Activated naive CD4-positive, alpha-beta T cell treated with anti-CD3 and anti-CD28 coated beads, Interleukin-2, amount 50 U/mL, for 72 hours (primary cell): ENCODE results near the gene DOCK3. TPM values are rescaled to one million over a fixed set of nuclear protein-coding genes. Genes with fewer than 3 reads are reported as not detected.
"Not testable (repeated sequence)": the region's sequence is repeated elsewhere in the genome, so short reads cannot be mapped to it uniquely, and the experiment has no call there.

ENCODE experiments used
- ATAC-seq, 2 donors: fragments of 150-1000 bp; cut with Tn5 transposase; 2 replicates each; pipeline ENCODE4 v1.10.0; 2021; ENCODE audit warnings: mild to moderate bottlenecking in 2 of 2, moderate library complexity in 2 of 2
- DNase-seq, 2 donors: peaks; one replicate each; pipeline ENCODE4 v3.0.0; 2021 to 2022; ENCODE audit warnings: low spot score in 2 of 2
- H3K27ac Mint-ChIP-seq, 2 donors: one replicate each; pipeline ENCODE4 v1.8.0; 2022; ENCODE audit warnings: mild to moderate bottlenecking in 2 of 2, mixed read lengths in 2 of 2
- H3K36me3 Mint-ChIP-seq, 2 donors: one replicate each; pipeline ENCODE4 v1.8.0; 2022; ENCODE audit warnings: mixed read lengths in 2 of 2
- H3K9me3 Mint-ChIP-seq, 2 donors: one replicate each; pipeline ENCODE4 v1.8.0; 2022; ENCODE audit warnings: mixed read lengths in 2 of 2
- total RNA-seq, 2 donors: library from RNA; stranded (reverse); gene quantifications; one replicate each; pipeline ENCODE4 v1.2.3, GENCODE V29; 2022

The DOCK3 gene
- total RNA-seq, 2 donors from 2014 or later, result 4.1 to 4.8 TPM

GRCh38 chr3:51002495-51002894 lies 327.8 kb downstream of the DOCK3 start:
- Mint-ChIP-seq H3K9me3 (no peaks in the 10 kb centered on the region), H3K36me3 (no peaks in the 10 kb centered on the region), H3K27ac (no peak overlapping the region)
- DNase-seq (no peak), ATAC-seq (no peak)

GRCh38 chr3:51004235-51004634 lies 329.5 kb downstream of the DOCK3 start:
- DNase-seq, result no peak
- H3K36me3 Mint-ChIP-seq, result no peaks in the 10 kb centered on the region
- no peaks in the 10 kb centered on the region for H3K9me3 Mint-ChIP-seq
- ATAC-seq, result no peak
- no peak overlapping the region for H3K27ac Mint-ChIP-seq

- H3K27ac Mint-ChIP-seq, result peak overlapping the region in 1 of 2 donors; percentile 74
- DNase-seq (no peak), ATAC-seq (no peak)
- peaks cover 10 to 19% of the 10 kb centered on the region in 2 donors for H3K36me3 Mint-ChIP-seq
- peaks cover 12 to 13% of the 10 kb centered on the region in 2 donors for H3K9me3 Mint-ChIP-seq
Measured at GRCh38 chr3:51024121-51024520, 349.4 kb downstream of the DOCK3 start.

GRCh38 chr3:51024765-51025632 lies 350.3 kb downstream of the DOCK3 start:
- DNase-seq (peak; percentile 39 to 66), ATAC-seq (peak; percentile 93 to 95)
- H3K9me3 Mint-ChIP-seq, result peaks cover 13 to 14% of the 10 kb centered on the region in 2 donors
- H3K27ac Mint-ChIP-seq, result peak overlapping the region; percentile 45 to 74
- peaks cover 10 to 19% of the 10 kb centered on the region in 2 donors for H3K36me3 Mint-ChIP-seq

GRCh38 chr3:51031666-51032065 lies 356.9 kb downstream of the DOCK3 start:
- no peak for ATAC-seq
- peaks cover 10 to 18% of the 10 kb centered on the region in 2 donors for H3K36me3 Mint-ChIP-seq
- no peak overlapping the region for H3K27ac Mint-ChIP-seq
- DNase-seq, result no peak
- H3K9me3 Mint-ChIP-seq, result peaks cover 9 to 26% of the 10 kb centered on the region in 2 donors

- Mint-ChIP-seq H3K27ac (no peak overlapping the region), H3K36me3 (peaks cover 0 to 14% of the 10 kb centered on the region in 2 donors), H3K9me3 (peaks cover 3 to 12% of the 10 kb centered on the region in 2 donors)
- no peak for ATAC-seq
- no peak for DNase-seq
Measured at GRCh38 chr3:51035630-51036029, 360.9 kb downstream of the DOCK3 start.

- no peaks in the 10 kb centered on the region for H3K9me3 Mint-ChIP-seq
- no peaks in the 10 kb centered on the region for H3K36me3 Mint-ChIP-seq
- DNase-seq, result no peak
- ATAC-seq, result peak in 1 of 2 donors; percentile 86
- H3K27ac Mint-ChIP-seq, result no peak overlapping the region
Measured at GRCh38 chr3:51044982-51045381, 370.3 kb downstream of the DOCK3 start.

GRCh38 chr3:51052562-51052961 lies 377.8 kb downstream of the DOCK3 start:
- ATAC-seq (no peak), DNase-seq (no peak)
- Mint-ChIP-seq H3K27ac (no peak overlapping the region), H3K36me3 (no peaks in the 10 kb centered on the region), H3K9me3 (no peaks in the 10 kb centered on the region)

- Mint-ChIP-seq H3K27ac (no peak overlapping the region), H3K9me3 (no peaks in the 10 kb centered on the region), H3K36me3 (no peaks in the 10 kb centered on the region)
- DNase-seq (no peak), ATAC-seq (no peak)
Measured at GRCh38 chr3:51057121-51057520, 382.4 kb downstream of the DOCK3 start.

- Mint-ChIP-seq H3K27ac (no peak overlapping the region), H3K36me3 (no peaks in the 10 kb centered on the region), H3K9me3 (no peaks in the 10 kb centered on the region)
- ATAC-seq, result no peak
- DNase-seq, result no peak
Measured at GRCh38 chr3:51063053-51063452, 388.3 kb downstream of the DOCK3 start.

GRCh38 chr3:51075221-51075775 lies 400.6 kb downstream of the DOCK3 start:
- DNase-seq, result no peak
- ATAC-seq, result no peak
- no peaks in the 10 kb centered on the region for H3K9me3 Mint-ChIP-seq
- H3K36me3 Mint-ChIP-seq, result no peaks in the 10 kb centered on the region
- no peak overlapping the region for H3K27ac Mint-ChIP-seq

- H3K36me3 Mint-ChIP-seq, result peaks cover 27 to 33% of the 10 kb centered on the region in 2 donors
- peaks cover 22 to 28% of the 10 kb centered on the region in 2 donors for H3K9me3 Mint-ChIP-seq
- no peak for ATAC-seq
- DNase-seq, result no peak
- no peak overlapping the region for H3K27ac Mint-ChIP-seq
Measured at GRCh38 chr3:51082363-51082762, 407.6 kb downstream of the DOCK3 start.

- ATAC-seq (no peak), DNase-seq (no peak)
- no peak overlapping the region for H3K27ac Mint-ChIP-seq
- peaks cover 27 to 33% of the 10 kb centered on the region in 2 donors for H3K36me3 Mint-ChIP-seq
- H3K9me3 Mint-ChIP-seq, result peaks cover 22 to 28% of the 10 kb centered on the region in 2 donors
Measured at GRCh38 chr3:51083490-51083889, 408.8 kb downstream of the DOCK3 start.

- not testable (repeated sequence) for DNase-seq, ATAC-seq, H3K27ac Mint-ChIP-seq
- Mint-ChIP-seq H3K9me3 (peaks cover 5 to 14% of the 10 kb centered on the region in 2 donors), H3K36me3 (peaks cover 18 to 21% of the 10 kb centered on the region in 2 donors)
Measured at GRCh38 chr3:51092141-51092540, 417.4 kb downstream of the DOCK3 start.

GRCh38 chr3:51094838-51095237 lies 420.1 kb downstream of the DOCK3 start:
- DNase-seq, ATAC-seq, H3K27ac Mint-ChIP-seq: not testable (repeated sequence)
- H3K36me3 Mint-ChIP-seq, result peaks cover 18 to 20% of the 10 kb centered on the region in 2 donors
- H3K9me3 Mint-ChIP-seq, result peaks cover 5 to 14% of the 10 kb centered on the region in 2 donors

GRCh38 chr3:51099794-51100535 lies 425.2 kb downstream of the DOCK3 start:
- DNase-seq, result peak in 1 of 2 donors; percentile 4
- H3K27ac Mint-ChIP-seq, result no peak overlapping the region
- no peak for ATAC-seq

GRCh38 chr3:51100536-51100851 lies 425.8 kb downstream of the DOCK3 start:
- no peak for DNase-seq
- H3K36me3 Mint-ChIP-seq, result peaks cover 11 to 12% of the 10 kb centered on the region in 2 donors
- peaks cover 5 to 7% of the 10 kb centered on the region in 2 donors for H3K9me3 Mint-ChIP-seq
- no peak overlapping the region for H3K27ac Mint-ChIP-seq
- no peak for ATAC-seq

More at GRCh38 chr3:51099794-51100535, 425.2 kb downstream of the DOCK3 start:
- Mint-ChIP-seq H3K9me3 (peaks cover 5 to 7% of the 10 kb centered on the region in 2 donors), H3K36me3 (peaks cover 12 to 14% of the 10 kb centered on the region in 2 donors)
